Natural killer cell (primary cell): ENCODE measurements around the gene MAPK8IP1. TPM values are rescaled to one million over a fixed set of nuclear protein-coding genes. Genes with fewer than 3 reads are reported as not detected.

Source experiments
- ATAC-seq, 3 donors: fragments of 150-1000 bp in 2 of 3; fragments of 200-7000 bp in 1 of 3; cut with Tn5 transposase; 1 replicate in 1 of 3; 2 replicates in 2 of 3; pipeline ENCODE4 v1.10.0; 2021; ENCODE audit warnings: mild to moderate bottlenecking in 2 of 3, moderate library complexity in 2 of 3
- DNase-seq, 2 donors: peaks; one replicate each; pipeline versions ENCODE4 v3.0.0 to v3.0.0-alpha.2; 2013 to 2021; ENCODE audit warnings: mixed read lengths in 1 of 2
- H3K27ac ChIP-seq: one replicate; pipeline ENCODE4 v1.5.1; 2013; ENCODE audit warnings: mild to moderate bottlenecking, low read length
- H3K27me3 ChIP-seq: one replicate; pipeline ENCODE4 v1.6.1; 2013; ENCODE audit warnings: low read length; ENCODE audit not compliant: control insufficient read depth, insufficient read depth
- H3K36me3 ChIP-seq: one replicate; pipeline ENCODE4 v1.6.1; 2013; ENCODE audit warnings: low read length; ENCODE audit not compliant: control insufficient read depth, insufficient read depth
- H3K4me1 ChIP-seq: one replicate; pipeline ENCODE4 v1.6.1; 2013; ENCODE audit warnings: low read length; ENCODE audit not compliant: control insufficient read depth, insufficient read depth
- H3K4me3 ChIP-seq: one replicate; pipeline ENCODE4 v1.5.1; 2013; ENCODE audit warnings: low read length
- H3K9me3 ChIP-seq: one replicate; pipeline ENCODE4 v1.6.1; 2013; ENCODE audit warnings: low read length; ENCODE audit not compliant: control insufficient read depth, insufficient read depth
- H3K27ac Mint-ChIP-seq, 2 donors: one replicate each; pipeline ENCODE4 v1.8.0; 2022; ENCODE audit warnings: mild to moderate bottlenecking in 2 of 2, mixed read lengths in 2 of 2, moderate library complexity in 1 of 2
- H3K27me3 Mint-ChIP-seq, 2 donors: one replicate each; pipeline ENCODE4 v1.8.0; 2022; ENCODE audit warnings: low read depth in 2 of 2, mixed read lengths in 2 of 2
- H3K36me3 Mint-ChIP-seq: one replicate; pipeline ENCODE4 v1.8.0; 2022; ENCODE audit warnings: mixed read lengths
- H3K4me1 Mint-ChIP-seq, 2 donors: one replicate each; pipeline ENCODE4 v1.8.0; 2022; ENCODE audit warnings: mixed read lengths in 2 of 2
- H3K4me3 Mint-ChIP-seq: one replicate; pipeline ENCODE4 v1.8.0; 2022; ENCODE audit warnings: mild to moderate bottlenecking, moderate library complexity, mixed read lengths
- H3K9me3 Mint-ChIP-seq, 2 donors: one replicate each; pipeline ENCODE4 v1.8.0; 2022; ENCODE audit warnings: mixed read lengths in 2 of 2
- CTCF ChIP-seq: fragments of 200-600 bp; IDR thresholded peaks from one replicate; pipeline ENCODE4 v1.8.0; 2022; ENCODE audit warnings: antibody characterized with exemption
- WGBS: methylation state at CpG from one replicate; pipeline ENCODE4 v1.1.7; 2013; ENCODE audit warnings: missing lambda C conversion rate; ENCODE audit not compliant: insufficient coverage; 5-methylcytosine and 5-hydroxymethylcytosine counted together
- intact Hi-C: fragments of 100-400 bp; cut with micrococcal nuclease; formaldehyde crosslinking; loops from one replicate; pipeline ENCODE4 v1.14.2; 2022
- total RNA-seq, 4 donors: library from RNA; stranded (reverse); fragments of 120-200 nt in 1 of 4; gene quantifications; one replicate each; pipeline versions ENCODE4 v1.2.3 to v1.2.4, GENCODE V29; 2013 to 2022

Gene MAPK8IP1
- total RNA-seq, 3 donors from 2014 or later (not counting 1 experiment from before 2014, with no cell fraction given): 9.7 to 21.5 (median 13.9) TPM

DNA sequence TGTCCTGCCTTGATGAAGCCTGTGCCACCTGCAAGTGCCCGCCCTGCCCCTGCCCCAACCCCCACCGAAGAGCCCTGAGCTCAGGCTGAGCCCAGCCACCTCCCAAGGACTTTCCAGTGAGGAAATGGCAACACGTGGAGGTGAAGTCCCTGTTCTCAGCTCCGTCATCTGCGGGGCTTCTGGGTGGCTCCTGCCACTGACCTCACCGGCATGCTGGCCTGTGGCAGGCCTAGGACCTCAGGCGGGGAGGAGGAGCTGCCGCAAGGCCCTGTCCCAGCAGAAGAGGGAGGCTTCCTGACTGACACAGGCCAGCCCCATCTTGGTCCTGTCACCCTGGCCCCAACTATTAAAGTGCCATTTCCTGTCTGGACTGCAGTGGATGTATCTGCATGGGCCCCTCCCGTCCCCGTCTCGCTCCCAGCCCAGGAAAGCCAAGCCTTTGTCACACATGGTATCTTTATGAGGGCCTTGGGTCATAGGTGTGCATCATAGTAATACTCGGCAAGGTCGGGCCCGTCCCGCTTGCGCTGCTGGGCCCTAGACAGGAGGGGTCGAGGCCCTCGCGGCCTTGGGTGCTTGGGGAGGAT lies 20.7 kb downstream of the MAPK8IP1 start:
- Histone ChIP-seq H3K4me1 (peaks cover 18% of the 10 kb centered on the region), H3K4me3 (no peak overlapping the region), H3K27me3 (no peaks in the 10 kb centered on the region), H3K36me3 (peaks cover 17% of the 10 kb centered on the region), H3K9me3 (no peaks in the 10 kb centered on the region), H3K27ac (no peak overlapping the region)
- Mint-ChIP-seq H3K27me3 (no peaks in the 10 kb centered on the region), H3K4me3 (no peak overlapping the region), H3K9me3 (no peaks in the 10 kb centered on the region), H3K27ac (peak overlapping the region; percentile 46 to 67), H3K4me1 (peaks cover 5 to 15% of the 10 kb centered on the region in 2 donors), H3K36me3 (no peaks in the 10 kb centered on the region)
- no peak for TF ChIP-seq CTCF
- ATAC-seq: peak; percentile 63 to 83 (median 70)
- intact Hi-C loops: no loop called here
- peak in 1 of 2 donors; percentile 39 for DNase-seq
- 61% methylated on average over 19 of the region's 19 CpGs for WGBS

DNA sequence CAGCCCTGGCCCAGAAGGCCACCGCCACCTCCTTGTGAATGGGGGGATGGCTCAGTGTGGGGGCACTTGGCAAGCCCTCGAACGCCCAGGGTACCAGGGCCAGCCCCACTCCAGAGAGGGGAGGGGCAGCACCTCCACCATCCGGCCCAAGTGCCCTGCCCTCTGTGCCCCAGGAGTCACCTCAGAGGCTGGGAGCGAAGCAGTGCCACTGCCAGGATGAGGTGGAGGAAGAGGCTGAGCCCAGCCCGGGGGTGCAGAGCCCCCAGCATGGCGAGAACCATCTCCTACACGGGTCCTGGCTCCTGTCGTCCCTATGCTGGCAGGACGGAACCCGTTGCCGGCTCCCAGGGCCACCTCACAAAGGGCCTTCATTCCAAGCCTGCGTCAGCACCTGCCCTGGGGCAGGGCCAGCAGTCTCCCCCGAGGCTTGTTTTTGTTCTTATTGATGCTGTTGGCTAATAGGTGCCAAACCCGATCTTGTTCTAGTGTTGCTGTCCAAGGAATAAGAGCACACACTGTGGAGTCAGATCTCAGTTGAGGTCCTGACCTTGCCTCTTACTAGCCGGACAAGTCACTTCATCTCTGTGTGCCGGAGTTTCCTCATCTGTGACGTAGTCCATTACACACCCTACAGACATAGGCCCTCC lies 21.6 kb downstream of the MAPK8IP1 start, which contains the start of gene FREY1:
Gene FREY1, minus strand, starts transcription at position 307 of the 647 bp plus-strand sequence. Its CDS starts 26 bp downstream, at position 281.
- no peak for TF ChIP-seq CTCF
- DNase-seq: no peak
- H3K4me1 ChIP-seq: peaks cover 18% of the 10 kb centered on the region
- Mint-ChIP-seq H3K4me3 (no peak within 1 kb of the TSS), H3K27ac (peak within 1 kb of the TSS; percentile 48 to 67), H3K9me3 (no peaks in the 10 kb centered on the region), H3K4me1 (peaks cover 5 to 15% of the 10 kb centered on the region in 2 donors), H3K27me3 (no peaks in the 10 kb centered on the region), H3K36me3 (no peaks in the 10 kb centered on the region)
- intact Hi-C loops: no loop called here
- no peaks in the 10 kb centered on the region for H3K9me3 ChIP-seq
- ATAC-seq: no peak
- no peak within 1 kb of the TSS for H3K4me3 ChIP-seq
- no peak within 1 kb of the TSS for H3K27ac ChIP-seq
- peaks cover 22% of the 10 kb centered on the region for H3K36me3 ChIP-seq
- 80% methylated on average over 18 of the region's 18 CpGs for WGBS
- no peaks in the 10 kb centered on the region for H3K27me3 ChIP-seq

DNA sequence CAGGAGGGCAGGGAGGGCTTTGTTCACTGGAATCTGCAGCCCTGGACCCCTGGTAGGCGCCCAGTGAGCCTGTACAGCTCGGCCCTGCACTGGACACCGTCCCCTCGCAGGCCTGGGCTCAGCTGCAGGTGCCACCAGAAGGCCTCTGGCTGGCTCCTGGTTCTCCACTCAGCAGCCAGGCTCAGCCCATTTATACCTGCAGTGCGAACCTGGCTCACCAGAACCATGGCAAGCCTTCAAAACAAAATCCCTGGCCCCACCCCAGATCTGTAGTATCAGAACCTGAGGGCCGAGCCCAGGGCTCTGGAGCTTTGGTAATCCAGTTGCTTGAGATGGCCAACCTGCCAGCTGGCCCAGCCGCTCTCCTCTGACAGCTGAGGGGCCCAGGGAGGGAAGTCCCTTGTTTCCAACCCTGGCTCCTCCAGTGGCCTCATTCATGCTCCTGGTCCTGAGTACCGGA lies 22.5 kb downstream of the MAPK8IP1 start:
- peaks cover 27% of the 10 kb centered on the region for H3K36me3 ChIP-seq
- no peak for ATAC-seq
- no peak overlapping the region for H3K4me3 ChIP-seq
- H3K9me3 ChIP-seq: no peaks in the 10 kb centered on the region
- H3K27ac Mint-ChIP-seq: peak overlapping the region; percentile 48 to 89
- TF ChIP-seq CTCF: no peak
- DNase-seq: no peak
- H3K4me1 Mint-ChIP-seq: peaks cover 5 to 15% of the 10 kb centered on the region in 2 donors
- intact Hi-C loops: no loop called here
- H3K9me3 Mint-ChIP-seq: no peaks in the 10 kb centered on the region
- H3K4me3 Mint-ChIP-seq: no peak overlapping the region
- no peaks in the 10 kb centered on the region for H3K36me3 Mint-ChIP-seq
- peaks cover 18% of the 10 kb centered on the region for H3K4me1 ChIP-seq
- no peak overlapping the region for H3K27ac ChIP-seq
- H3K27me3 ChIP-seq: no peaks in the 10 kb centered on the region
- no peaks in the 10 kb centered on the region for H3K27me3 Mint-ChIP-seq
- 86% methylated on average over 8 of the region's 8 CpGs for WGBS
